ENCODE data around the gene GPD2.

DNA sequence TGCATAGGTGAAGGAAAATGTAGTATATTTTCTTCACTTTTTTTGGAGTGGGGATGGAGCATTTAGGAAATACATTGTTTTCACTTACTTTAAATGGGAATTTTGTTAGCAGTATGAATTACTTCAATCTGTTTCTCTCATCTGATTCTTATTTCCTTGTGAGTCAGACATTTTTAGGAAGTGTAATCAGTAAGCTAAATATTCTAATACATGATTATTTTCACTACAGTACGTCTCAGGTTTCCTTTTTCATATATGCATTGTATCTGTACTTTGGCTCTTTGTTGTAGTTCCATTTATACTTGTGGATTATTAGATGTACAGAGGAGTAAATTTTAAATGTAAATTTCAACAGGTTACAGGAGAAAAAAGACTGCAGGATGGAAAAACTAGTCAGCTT is 27.9 kb downstream of the GPD2 start:
- TF ChIP-seq, protein P1, sequence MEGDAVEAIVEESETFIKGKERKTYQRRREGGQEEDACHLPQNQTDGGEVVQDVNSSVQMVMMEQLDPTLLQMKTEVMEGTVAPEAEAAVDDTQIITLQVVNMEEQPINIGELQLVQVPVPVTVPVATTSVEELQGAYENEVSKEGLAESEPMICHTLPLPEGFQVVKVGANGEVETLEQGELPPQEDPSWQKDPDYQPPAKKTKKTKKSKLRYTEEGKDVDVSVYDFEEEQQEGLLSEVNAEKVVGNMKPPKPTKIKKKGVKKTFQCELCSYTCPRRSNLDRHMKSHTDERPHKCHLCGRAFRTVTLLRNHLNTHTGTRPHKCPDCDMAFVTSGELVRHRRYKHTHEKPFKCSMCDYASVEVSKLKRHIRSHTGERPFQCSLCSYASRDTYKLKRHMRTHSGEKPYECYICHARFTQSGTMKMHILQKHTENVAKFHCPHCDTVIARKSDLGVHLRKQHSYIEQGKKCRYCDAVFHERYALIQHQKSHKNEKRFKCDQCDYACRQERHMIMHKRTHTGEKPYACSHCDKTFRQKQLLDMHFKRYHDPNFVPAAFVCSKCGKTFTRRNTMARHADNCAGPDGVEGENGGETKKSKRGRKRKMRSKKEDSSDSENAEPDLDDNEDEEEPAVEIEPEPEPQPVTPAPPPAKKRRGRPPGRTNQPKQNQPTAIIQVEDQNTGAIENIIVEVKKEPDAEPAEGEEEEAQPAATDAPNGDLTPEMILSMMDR (IDR thresholded peaks at IDR 0.05 in 4 of 5, conservative IDR thresholded peaks at IDR 0.05 in 1 of 5): no peak
- TF ChIP-seq POLR2A (IDR thresholded peaks at IDR 0.05): no peak
